Muscle layer of colon (tissue), 2 donors: ENCODE data around the gene BNC2.

Experiments
- H3K27ac ChIP-seq: one replicate; pipeline ENCODE4 v1.7.0; 2013; ENCODE audit warnings: low read depth, mild to moderate bottlenecking, low read length, moderate library complexity
- H3K27me3 ChIP-seq, 2 donors: one replicate each; pipeline ENCODE4 v1.7.0; 2013; ENCODE audit warnings: low read length in 2 of 2, mild to moderate bottlenecking in 2 of 2; ENCODE audit not compliant: insufficient read depth in 2 of 2, control insufficient read depth in 1 of 2
- H3K36me3 ChIP-seq: one replicate; pipeline ENCODE4 v1.7.0; 2013; ENCODE audit warnings: mild to moderate bottlenecking, low read length; ENCODE audit not compliant: insufficient read depth
- H3K4me1 ChIP-seq: one replicate; pipeline ENCODE4 v1.7.0; 2013; ENCODE audit warnings: mild to moderate bottlenecking, low read length; ENCODE audit not compliant: insufficient read depth
- H3K4me3 ChIP-seq, 2 donors: one replicate each; pipeline ENCODE4 v1.7.0; 2013; ENCODE audit warnings: low read length in 2 of 2, low read depth in 1 of 2, mild to moderate bottlenecking in 1 of 2, moderate library complexity in 1 of 2
- H3K9ac ChIP-seq: one replicate; pipeline ENCODE4 v1.7.0; 2013; ENCODE audit warnings: low read length
- H3K9me3 ChIP-seq: one replicate; pipeline ENCODE4 v1.7.0; 2013; ENCODE audit warnings: mild to moderate bottlenecking, low read length
- donor health status: abdominal sarcoma.
- donor health status: Adenocarcinoma of cecum.

Gene BNC2

DNA sequence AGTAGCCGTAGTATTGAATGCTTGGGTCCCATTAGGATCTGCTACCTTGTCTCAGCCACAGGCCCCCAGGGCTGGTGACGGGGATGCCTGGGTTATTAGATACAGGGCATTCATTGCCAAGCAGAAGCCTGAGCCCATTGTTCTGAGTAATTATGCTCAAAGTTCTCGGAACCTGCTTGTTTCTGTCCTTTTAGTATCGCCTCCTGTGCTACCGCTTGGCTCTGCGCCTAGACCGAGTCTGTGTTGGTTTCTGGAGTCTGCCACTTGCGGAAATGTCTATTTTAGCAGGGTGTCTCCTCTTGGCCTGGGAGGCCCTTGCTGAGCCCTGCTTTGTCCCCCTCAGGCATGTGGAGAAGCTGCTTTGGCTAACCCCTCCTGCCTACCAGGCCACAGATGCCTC is 506.1 kb downstream of the BNC2 start:
- no peak overlapping the region for H3K9ac ChIP-seq
- no peaks in the 10 kb centered on the region for H3K4me1 ChIP-seq
- no peak overlapping the region for H3K27ac ChIP-seq
- H3K36me3 ChIP-seq, result no peaks in the 10 kb centered on the region
- no peaks in the 10 kb centered on the region for H3K27me3 ChIP-seq
- H3K9me3 ChIP-seq, result no peaks in the 10 kb centered on the region
- no peak overlapping the region for H3K4me3 ChIP-seq

DNA sequence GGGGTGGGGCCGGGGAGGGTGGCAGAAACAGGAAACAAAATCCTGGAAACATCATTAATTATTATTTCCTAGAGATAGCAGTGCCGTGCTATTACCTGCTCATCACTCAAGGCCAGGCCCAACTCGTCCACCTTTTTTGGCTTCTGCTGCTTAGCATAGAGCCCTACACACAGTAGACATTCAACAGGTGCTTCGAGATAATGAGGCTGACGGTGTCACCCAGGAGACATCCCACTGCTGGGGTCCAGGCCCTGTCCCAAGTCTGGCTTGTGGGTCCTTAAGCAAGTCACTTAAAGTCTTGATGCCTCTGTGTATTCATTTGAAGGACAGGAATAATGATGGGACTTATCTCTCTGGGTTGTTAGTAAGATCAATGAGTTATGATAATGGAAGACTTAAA is 506.6 kb downstream of the BNC2 start:
- H3K4me3 ChIP-seq, result no peak overlapping the region
- no peaks in the 10 kb centered on the region for H3K9me3 ChIP-seq
- H3K4me1 ChIP-seq, result no peaks in the 10 kb centered on the region
- H3K27ac ChIP-seq, result no peak overlapping the region
- no peak overlapping the region for H3K9ac ChIP-seq
- no peaks in the 10 kb centered on the region for H3K27me3 ChIP-seq
- no peaks in the 10 kb centered on the region for H3K36me3 ChIP-seq

DNA sequence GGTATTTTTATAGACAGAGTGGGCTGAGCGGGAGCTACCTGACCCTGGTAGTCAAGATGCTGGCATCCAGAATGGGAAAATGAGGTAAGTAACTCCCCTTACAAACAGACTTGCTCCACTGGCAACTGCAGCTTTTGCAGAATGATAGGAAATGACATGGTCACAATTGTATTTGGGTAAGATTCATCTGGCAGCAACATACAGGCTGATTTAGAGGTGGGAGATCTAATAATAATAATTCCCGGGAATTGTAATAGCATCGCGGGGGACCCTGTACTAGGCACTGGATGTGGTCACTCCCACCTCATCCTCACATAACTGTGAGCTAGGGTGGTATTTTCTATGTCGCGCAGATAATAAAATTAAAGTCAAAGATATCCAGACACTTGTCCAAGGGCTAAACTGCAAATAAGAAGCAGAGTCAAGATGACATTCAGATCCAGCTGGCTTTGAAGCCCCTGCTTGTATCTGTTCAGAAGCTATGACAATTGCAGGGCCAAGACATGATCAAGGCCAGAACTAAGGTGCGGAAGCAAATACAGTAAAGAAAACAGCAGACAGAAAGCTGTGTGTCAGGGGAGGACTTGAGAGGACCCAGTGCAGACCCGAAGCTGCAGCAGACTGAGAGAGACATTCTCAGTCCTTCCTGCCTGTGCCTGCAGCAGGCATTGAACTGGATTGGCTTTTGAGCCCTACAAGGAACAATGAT is 507.2 kb downstream of the BNC2 start:
- Histone ChIP-seq H3K27me3 (no peaks in the 10 kb centered on the region), H3K9ac (no peak overlapping the region), H3K27ac (no peak overlapping the region), H3K36me3 (no peaks in the 10 kb centered on the region), H3K9me3 (no peaks in the 10 kb centered on the region), H3K4me1 (no peaks in the 10 kb centered on the region), H3K4me3 (no peak overlapping the region)

DNA sequence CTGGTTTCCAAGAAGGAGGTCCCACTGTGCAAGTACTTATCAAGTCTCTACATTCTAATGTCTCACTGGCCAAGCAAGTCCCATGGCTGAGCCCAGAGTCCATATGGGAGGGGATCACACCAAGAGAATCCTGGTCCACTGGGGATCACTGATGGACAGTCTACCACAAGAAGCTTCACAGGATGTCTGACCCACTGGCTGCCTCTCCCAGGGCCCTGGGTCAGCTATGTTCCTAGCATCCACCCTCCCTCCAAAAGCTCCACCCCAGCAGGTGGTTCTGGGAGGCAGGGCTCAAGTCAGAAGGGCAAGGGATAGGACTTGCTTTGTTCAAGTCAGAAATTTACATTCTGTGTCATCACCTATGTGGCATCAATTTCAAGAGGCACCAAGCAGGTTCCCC is 508.5 kb downstream of the BNC2 start:
- no peak overlapping the region for H3K27ac ChIP-seq
- H3K27me3 ChIP-seq, result no peaks in the 10 kb centered on the region
- H3K9me3 ChIP-seq, result no peaks in the 10 kb centered on the region
- H3K4me1 ChIP-seq, result no peaks in the 10 kb centered on the region
- H3K9ac ChIP-seq, result no peak overlapping the region
- H3K36me3 ChIP-seq, result no peaks in the 10 kb centered on the region
- no peak overlapping the region for H3K4me3 ChIP-seq

DNA sequence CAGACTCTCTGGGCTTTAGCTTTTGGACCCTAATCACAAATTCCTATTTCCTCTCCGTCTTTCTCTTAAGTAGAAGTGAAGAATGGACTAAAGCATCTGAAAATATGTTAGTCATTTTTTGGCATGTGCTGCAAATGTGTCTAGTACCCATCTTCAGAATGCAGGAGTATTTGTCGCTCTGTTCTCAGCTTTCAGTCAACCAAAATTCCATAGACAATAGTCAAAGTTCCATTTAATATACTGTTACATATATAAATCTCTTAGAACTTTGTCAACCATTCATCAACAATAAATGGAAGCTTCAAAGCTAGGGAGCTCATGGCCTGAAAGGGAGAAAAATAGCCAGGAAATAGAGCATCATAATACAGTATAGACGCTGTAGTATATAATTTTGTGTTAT is 509.4 kb downstream of the BNC2 start:
- Histone ChIP-seq H3K9me3 (no peaks in the 10 kb centered on the region), H3K27ac (no peak overlapping the region), H3K4me3 (no peak overlapping the region), H3K9ac (no peak overlapping the region), H3K27me3 (no peaks in the 10 kb centered on the region), H3K4me1 (no peaks in the 10 kb centered on the region), H3K36me3 (no peaks in the 10 kb centered on the region)

DNA sequence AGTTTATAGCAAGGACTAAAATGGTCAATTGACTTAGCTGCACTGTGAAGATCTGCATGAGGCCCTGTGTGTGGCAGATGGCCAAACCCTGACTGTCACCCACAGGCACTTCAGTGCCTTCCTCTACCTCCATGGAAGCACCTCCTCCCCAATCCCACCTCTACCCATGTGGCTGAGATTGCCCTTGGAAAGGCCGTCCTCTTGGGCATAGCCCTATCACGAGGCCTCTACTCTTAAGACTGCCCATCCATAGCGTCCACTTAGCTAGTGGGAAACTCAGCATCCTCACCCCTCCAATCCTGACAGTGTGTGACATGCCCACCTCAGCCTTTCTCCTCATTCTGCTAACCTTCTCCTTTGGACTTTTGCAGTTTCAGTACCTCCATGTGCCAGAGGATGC is 510.2 kb downstream of the BNC2 start:
- H3K36me3 ChIP-seq, result no peaks in the 10 kb centered on the region
- H3K27ac ChIP-seq, result no peak overlapping the region
- H3K4me3 ChIP-seq, result no peak overlapping the region
- H3K27me3 ChIP-seq, result no peaks in the 10 kb centered on the region
- H3K4me1 ChIP-seq, result no peaks in the 10 kb centered on the region
- H3K9me3 ChIP-seq, result no peaks in the 10 kb centered on the region
- H3K9ac ChIP-seq, result no peak overlapping the region
